Measurements from ENCODE around the gene ARHGDIA. TPM values are rescaled to one million over a fixed set of nuclear protein-coding genes. Genes with fewer than 3 reads are reported as not detected.

The ARHGDIA gene
- polyA plus RNA-seq, 1 donor from 2014 or later: 163 TPM

- Mint-ChIP-seq H3K4me3 (peak overlapping the region in 1 of 4 donors; percentile 79), H3K9me3 (no peaks in the 10 kb centered on the region), H3K27ac (peak overlapping the region in 2 of 3 donors; percentile 59 to 61), H3K36me3 (peaks cover 2% of the 10 kb centered on the region), H3K27me3 (no peaks in the 10 kb centered on the region), H3K4me1 (peaks cover 0 to 9% (median 6%) of the 10 kb centered on the region in 3 donors)
Measured at GRCh38 chr17:81885454-81885853, 14.3 kb upstream of the ARHGDIA start.

- H3K4me1 Mint-ChIP-seq: peaks cover 0 to 7% (median 6%) of the 10 kb centered on the region in 3 donors
- no peaks in the 10 kb centered on the region for H3K9me3 Mint-ChIP-seq
- peak overlapping the region in 1 of 3 donors; percentile 61 for H3K27ac Mint-ChIP-seq
- H3K4me3 Mint-ChIP-seq: peak overlapping the region in 1 of 4 donors; percentile 79
- peaks cover 2% of the 10 kb centered on the region for H3K36me3 Mint-ChIP-seq
- no peaks in the 10 kb centered on the region for H3K27me3 Mint-ChIP-seq
Measured at GRCh38 chr17:81884968-81885367, 13.8 kb upstream of the ARHGDIA start.

- Mint-ChIP-seq H3K36me3 (peaks cover 5% of the 10 kb centered on the region), H3K27me3 (no peaks in the 10 kb centered on the region), H3K4me1 (peaks cover 0 to 7% (median 6%) of the 10 kb centered on the region in 3 donors), H3K27ac (no peak overlapping the region), H3K9me3 (no peaks in the 10 kb centered on the region), H3K4me3 (no peak overlapping the region)
Measured at GRCh38 chr17:81884520-81884919, 13.4 kb upstream of the ARHGDIA start.

GRCh38 chr17:81879121-81879520, 8.0 kb upstream of the ARHGDIA start:
- Mint-ChIP-seq H3K9me3 (no peaks in the 10 kb centered on the region), H3K27me3 (no peaks in the 10 kb centered on the region), H3K27ac (peak overlapping the region in 1 of 3 donors; percentile 43), H3K36me3 (peaks cover 8% of the 10 kb centered on the region), H3K4me3 (no peak overlapping the region), H3K4me1 (peaks cover 0 to 2% (median 0%) of the 10 kb centered on the region in 3 donors)

GRCh38 chr17:81878294-81878693, 7.2 kb upstream of the ARHGDIA start:
- Mint-ChIP-seq H3K27me3 (no peaks in the 10 kb centered on the region), H3K4me3 (peak overlapping the region in 1 of 4 donors; percentile 82), H3K27ac (peak overlapping the region in 1 of 3 donors; percentile 45), H3K36me3 (peaks cover 8% of the 10 kb centered on the region), H3K4me1 (peaks cover 0 to 7% (median 0%) of the 10 kb centered on the region in 3 donors), H3K9me3 (no peaks in the 10 kb centered on the region)

- peaks cover 0 to 11% (median 4%) of the 10 kb centered on the region in 3 donors for H3K4me1 Mint-ChIP-seq
- peaks cover 8% of the 10 kb centered on the region for H3K36me3 Mint-ChIP-seq
- no peaks in the 10 kb centered on the region for H3K9me3 Mint-ChIP-seq
- H3K4me3 Mint-ChIP-seq: peak overlapping the region in 1 of 4 donors; percentile 82
- no peaks in the 10 kb centered on the region for H3K27me3 Mint-ChIP-seq
- H3K27ac Mint-ChIP-seq: peak overlapping the region in 2 of 3 donors; percentile 35 to 92
Measured at GRCh38 chr17:81877569-81877968, 6.4 kb upstream of the ARHGDIA start.

- Mint-ChIP-seq H3K27me3 (no peaks in the 10 kb centered on the region), H3K4me3 (peak overlapping the region; percentile 87 to 95 (median 92)), H3K4me1 (peaks cover 13 to 20% (median 13%) of the 10 kb centered on the region in 3 donors), H3K9me3 (no peaks in the 10 kb centered on the region), H3K27ac (peak overlapping the region; percentile 94 to 99 (median 96)), H3K36me3 (peaks cover 2% of the 10 kb centered on the region)
Measured at GRCh38 chr17:81871387-81872230, 472 bp upstream of the ARHGDIA start.

GRCh38 chr17:81870131-81870980, 781 bp downstream of the ARHGDIA start:
- peaks cover 13 to 20% (median 14%) of the 10 kb centered on the region in 3 donors for H3K4me1 Mint-ChIP-seq
- peaks cover 2% of the 10 kb centered on the region for H3K36me3 Mint-ChIP-seq
- H3K9me3 Mint-ChIP-seq: no peaks in the 10 kb centered on the region
- peak overlapping the region; percentile 93 to 99 (median 97) for H3K27ac Mint-ChIP-seq
- H3K4me3 Mint-ChIP-seq: peak overlapping the region; percentile 83 to 97 (median 94)
- H3K27me3 Mint-ChIP-seq: no peaks in the 10 kb centered on the region

- no peaks in the 10 kb centered on the region for H3K9me3 Mint-ChIP-seq
- peaks cover 13 to 22% (median 14%) of the 10 kb centered on the region in 3 donors for H3K4me1 Mint-ChIP-seq
- peak overlapping the region; percentile 93 to 99 (median 97) for H3K27ac Mint-ChIP-seq
- H3K4me3 Mint-ChIP-seq: peak overlapping the region; percentile 83 to 97 (median 94)
- no peaks in the 10 kb centered on the region for H3K27me3 Mint-ChIP-seq
- H3K36me3 Mint-ChIP-seq: peaks cover 2% of the 10 kb centered on the region
Measured at GRCh38 chr17:81869221-81870130, 1.7 kb downstream of the ARHGDIA start.

GRCh38 chr17:81868674-81869220, 2.4 kb downstream of the ARHGDIA start:
- Mint-ChIP-seq H3K9me3 (no peaks in the 10 kb centered on the region), H3K27ac (peak overlapping the region; percentile 93 to 99 (median 97)), H3K36me3 (peaks cover 4% of the 10 kb centered on the region), H3K27me3 (no peaks in the 10 kb centered on the region), H3K4me3 (peak overlapping the region in 3 of 4 donors; percentile 92 to 97 (median 96)), H3K4me1 (peaks cover 14 to 19% (median 14%) of the 10 kb centered on the region in 3 donors)

GRCh38 chr17:81867991-81868673, 3.0 kb downstream of the ARHGDIA start:
- H3K36me3 Mint-ChIP-seq: peaks cover 4% of the 10 kb centered on the region
- H3K27me3 Mint-ChIP-seq: no peaks in the 10 kb centered on the region
- peak overlapping the region; percentile 53 to 99 (median 97) for H3K27ac Mint-ChIP-seq
- peak overlapping the region in 1 of 4 donors; percentile 73 for H3K4me3 Mint-ChIP-seq
- H3K4me1 Mint-ChIP-seq: peaks cover 16 to 20% (median 19%) of the 10 kb centered on the region in 3 donors
- H3K9me3 Mint-ChIP-seq: no peaks in the 10 kb centered on the region

- peaks cover 12 to 20% (median 19%) of the 10 kb centered on the region in 3 donors for H3K4me1 Mint-ChIP-seq
- H3K4me3 Mint-ChIP-seq: peak overlapping the region in 2 of 4 donors; percentile 27 to 73
- no peaks in the 10 kb centered on the region for H3K27me3 Mint-ChIP-seq
- peaks cover 4% of the 10 kb centered on the region for H3K36me3 Mint-ChIP-seq
- H3K27ac Mint-ChIP-seq: peak overlapping the region; percentile 63 to 99 (median 91)
- no peaks in the 10 kb centered on the region for H3K9me3 Mint-ChIP-seq
Measured at GRCh38 chr17:81867170-81867990, 3.8 kb downstream of the ARHGDIA start.

Data from IgD-negative memory B cell (primary cell).